Testis (tissue), 2 donors: Measurements from ENCODE around the gene COQ8A.

Experiments used
- CTCF ChIP-seq, 3 experiments: fragments of 450-650 bp in 2 of 3; fragments of 200-600 bp in 1 of 3; sonication (generic) in 1 of 3; IDR thresholded peaks; one replicate each; pipeline ENCODE4 v1.5.1; 2016 to 2019; ENCODE audit warnings: antibody characterized with exemption in 3 of 3, mild to moderate bottlenecking in 2 of 3, moderate library complexity in 1 of 3
- POLR2A ChIP-seq: fragments of 450-650 bp; IDR thresholded peaks from one replicate; pipeline ENCODE4 v1.6.1; 2017; ENCODE audit warnings: antibody characterized with exemption, mild to moderate bottlenecking, moderate library complexity

- TF ChIP-seq POLR2A = no peak
- TF ChIP-seq CTCF (IDR thresholded peaks at IDR 0.05) = no peak
Observed at GRCh38 chr1:226993814-226994585, 53.9 kb downstream of the COQ8A start.
